Keratinocyte (primary cell): ENCODE data around the gene ERH. TPM values are rescaled to one million over a fixed set of nuclear protein-coding genes. Genes with fewer than 3 reads are reported as not detected.

Source experiments
- DNase-seq: peaks from one replicate; pipeline ENCODE4 v3.0.0-alpha.2; 2011; ENCODE audit warnings: low read depth, missing footprints, low spot score
- FAIRE-seq: peaks from 2 replicates; lab custom pipeline; 2011; peaks lifted over from hg19 to GRCh38; lab: Jason Lieb, UNC
- H2AFZ ChIP-seq: 2 replicates; pipeline ENCODE4 v1.6.0; 2012; ENCODE audit warnings: low read length, control low read depth, inconsistent platforms; ENCODE audit not compliant: control insufficient read depth
- H3K27ac ChIP-seq: 2 replicates; pipeline ENCODE4 v1.5.1; 2011; ENCODE audit warnings: low read length; ENCODE audit not compliant: control insufficient read depth, insufficient read depth
- H3K27me3 ChIP-seq: 3 replicates; pipeline ENCODE4 v1.6.0; 2011; ENCODE audit warnings: low read length; ENCODE audit not compliant: control insufficient read depth, insufficient read depth; ENCODE audit errors: extremely low read depth
- H3K36me3 ChIP-seq, 2 experiments: 2 replicates in 1 of 2; 3 replicates in 1 of 2; pipeline ENCODE4 v1.5.1; 2011; ENCODE audit warnings: low read length in 2 of 2, mild to moderate bottlenecking in 1 of 2; ENCODE audit not compliant: control insufficient read depth in 2 of 2, insufficient read depth in 2 of 2; ENCODE audit errors: extremely low read depth in 1 of 2
- H3K4me1 ChIP-seq: 3 replicates; pipeline ENCODE4 v1.5.1; 2011; ENCODE audit warnings: low read length; ENCODE audit not compliant: control insufficient read depth, insufficient read depth; ENCODE audit errors: extremely low read depth
- H3K4me2 ChIP-seq: 3 replicates; pipeline ENCODE4 v1.6.0; 2011; ENCODE audit warnings: low read depth, low read length; ENCODE audit not compliant: control insufficient read depth, insufficient read depth; ENCODE audit errors: extremely low read depth
- H3K4me3 ChIP-seq, 3 experiments: fragments of 200-600 bp in 1 of 3; sonication (generic) in 1 of 3; 2 replicates in 2 of 3; 3 replicates in 1 of 3; pipeline ENCODE4 v1.5.1; 2011 to 2016; ENCODE audit warnings: low read length in 3 of 3, mild to moderate bottlenecking in 3 of 3, control low read depth in 2 of 3, inconsistent platforms in 1 of 3, low read depth in 1 of 3, mixed read lengths in 1 of 3, mixed run types in 1 of 3, moderate library complexity in 1 of 3; ENCODE audit not compliant: control insufficient read depth in 2 of 3, insufficient read depth in 2 of 3; ENCODE audit errors: extremely low read depth in 1 of 3
- H3K79me2 ChIP-seq: 2 replicates; pipeline ENCODE4 v1.6.0; 2012; ENCODE audit warnings: low read length; ENCODE audit not compliant: control insufficient read depth, insufficient read depth
- H3K9ac ChIP-seq: 3 replicates; pipeline ENCODE4 v1.6.0; 2011; ENCODE audit warnings: low read length; ENCODE audit not compliant: control insufficient read depth, insufficient read depth; ENCODE audit errors: extremely low read depth
- H3K9me1 ChIP-seq: 3 replicates; pipeline ENCODE4 v1.6.0; 2011; ENCODE audit warnings: low read length; ENCODE audit not compliant: control insufficient read depth, insufficient read depth; ENCODE audit errors: extremely low read depth
- H3K9me3 ChIP-seq: 2 replicates; pipeline ENCODE4 v1.5.1; 2012; ENCODE audit warnings: low read depth, low read length; ENCODE audit not compliant: control insufficient read depth
- H4K20me1 ChIP-seq: 3 replicates; pipeline ENCODE4 v1.6.0; 2011; ENCODE audit warnings: low read length; ENCODE audit not compliant: control insufficient read depth, insufficient read depth; ENCODE audit errors: extremely low read depth
- CTCF ChIP-seq, 3 experiments: IDR thresholded peaks in 1 of 3; conservative IDR thresholded peaks in 1 of 3; optimal IDR thresholded peaks in 1 of 3; 2 replicates in 2 of 3; 3 replicates in 1 of 3; pipeline versions ENCODE3 to v1.5.1; 2011; ENCODE audit warnings: low read length in 3 of 3, mild to moderate bottlenecking in 3 of 3, moderate library complexity in 2 of 3, control low read depth in 1 of 3, inconsistent platforms in 1 of 3; ENCODE audit not compliant: insufficient read depth in 2 of 3; ENCODE audit errors: extremely low read depth in 1 of 3
- EZH2 ChIP-seq: IDR thresholded peaks from one replicate; pipeline ENCODE4 v1.6.1; 2012; ENCODE audit warnings: inconsistent platforms, mild to moderate bottlenecking, low read length, moderate library complexity
- dilution Hi-C: fragments of 300-500 bp; cut with MboI; formaldehyde crosslinking; loops from one replicate; pipeline ENCODE4 v1.7.0; 2020; ENCODE audit warnings: low sequenced_read_pairs; ENCODE audit not compliant: extremely low pct_ligation_motif_present
- polyA plus RNA-seq, 5 experiments: library from polyadenylated mRNA; depleted of rRNA in 3 of 5; stranded (reverse) in 3 of 5; stranded (forward) in 1 of 5; unstranded in 1 of 5; fragments of >200 nt; gene quantifications; 1 replicate in 1 of 5; 2 replicates in 3 of 5; 3 replicates in 1 of 5; pipeline versions ENCODE4 v1.2.1 to v1.2.3, GENCODE V29; 2011 to 2012; ENCODE audit warnings: missing spikeins in 2 of 5, low read depth in 1 of 5, low replicate concordance in 1 of 5

ERH gene
- polyA plus RNA-seq, 1 donor (not counting 4 experiments of a cell fraction or from before 2014, with no cell fraction given) = 256 TPM

DNA sequence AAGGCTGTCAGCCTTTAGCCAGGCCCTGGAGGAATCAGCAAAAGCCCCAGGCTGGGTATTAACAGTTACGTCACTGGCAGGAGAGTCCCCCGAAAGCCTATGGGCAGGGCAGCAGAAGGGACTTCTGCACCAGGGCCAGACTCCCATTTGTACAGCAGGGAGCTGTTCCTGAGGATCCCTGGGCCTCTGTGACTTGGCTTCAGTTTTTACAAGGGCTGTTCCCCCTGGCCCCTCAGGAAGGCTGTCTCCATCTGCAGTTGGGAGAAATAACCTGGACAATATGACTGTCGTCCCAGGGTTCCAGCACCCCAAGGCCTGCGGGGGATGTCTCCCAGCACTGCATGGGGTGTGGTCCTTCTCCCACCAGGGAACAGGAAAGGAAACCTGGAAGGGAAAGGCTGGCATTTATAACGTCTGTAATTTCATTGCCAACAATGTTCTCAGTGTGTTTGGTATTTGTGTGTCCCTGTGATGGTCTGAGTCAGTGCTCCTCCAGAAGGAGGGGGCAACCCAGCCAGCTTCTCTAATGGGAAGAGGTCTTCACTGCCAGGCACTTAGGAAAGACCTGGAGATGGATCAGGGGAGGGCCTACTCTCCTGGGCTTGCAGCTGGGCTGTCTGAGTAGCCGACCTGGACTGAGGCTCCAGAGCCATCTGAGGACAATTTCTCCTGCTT lies 42.4 kb downstream of the ERH start:
- Histone ChIP-seq H3K4me2 (no peak overlapping the region), H3K27me3 (peaks cover 11% of the 10 kb centered on the region), H2AFZ (no peak overlapping the region), H3K79me2 (no peaks in the 10 kb centered on the region), H3K9me1 (no peaks in the 10 kb centered on the region), H4K20me1 (no peaks in the 10 kb centered on the region), H3K4me1 (no peaks in the 10 kb centered on the region), H3K9me3 (no peaks in the 10 kb centered on the region), H3K36me3 (no peaks in the 10 kb centered on the region), H3K27ac (no peak overlapping the region), H3K4me3 (no peak overlapping the region), H3K9ac (no peak overlapping the region)
- FAIRE-seq (no peak), DNase-seq (no peak)
- no peak for TF ChIP-seq EZH2
- no peak for TF ChIP-seq CTCF (optimal IDR thresholded peaks at IDR 0.05 in 1 of 3, IDR thresholded peaks at IDR 0.05 in 1 of 3, conservative IDR thresholded peaks at IDR 0.05 in 1 of 3; ENCODE audit: extremely low read depth in 1 of 3, insufficient read depth in 2 of 3, low read length in 3 of 3)
- dilution Hi-C loops = no loop called here

DNA sequence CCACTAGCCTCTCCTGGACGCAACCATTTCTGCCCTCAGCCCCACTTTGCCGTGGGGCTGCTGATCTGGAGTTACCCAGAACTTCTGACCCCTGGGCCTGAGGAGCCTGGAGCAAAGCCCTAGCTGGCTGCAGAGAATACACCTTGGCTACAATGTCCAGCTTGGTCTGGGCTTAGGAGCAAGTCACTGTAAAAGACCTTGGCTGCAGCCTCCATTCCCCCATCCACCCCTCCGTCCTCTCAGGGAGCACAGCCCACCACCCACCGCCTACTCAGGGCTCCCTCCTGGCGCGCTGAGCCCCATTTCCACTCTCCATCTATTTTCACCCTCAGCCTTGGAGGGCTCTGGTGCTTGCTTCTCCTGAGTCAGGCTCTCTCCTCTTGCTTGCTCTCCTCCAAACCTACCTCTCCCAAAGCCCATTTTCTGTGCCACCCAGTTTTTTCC lies 42.9 kb downstream of the ERH start:
- no peak overlapping the region for H3K27ac ChIP-seq
- dilution Hi-C loops = no loop called here

More for the DNA sequence above, 42.9 kb downstream of the ERH start:
- H3K9ac ChIP-seq = no peak overlapping the region
- H3K27me3 ChIP-seq = peaks cover 11% of the 10 kb centered on the region
- H4K20me1 ChIP-seq = no peaks in the 10 kb centered on the region
- no peaks in the 10 kb centered on the region for H3K4me1 ChIP-seq
- DNase-seq (no peak), FAIRE-seq (no peak)
- H3K4me2 ChIP-seq = no peak overlapping the region
- no peaks in the 10 kb centered on the region for H3K36me3 ChIP-seq
- H3K9me3 ChIP-seq = no peaks in the 10 kb centered on the region
- H3K79me2 ChIP-seq = no peaks in the 10 kb centered on the region
- no peak overlapping the region for H3K4me3 ChIP-seq
- H2AFZ ChIP-seq = no peak overlapping the region
- H3K9me1 ChIP-seq = no peaks in the 10 kb centered on the region
- TF ChIP-seq CTCF (optimal IDR thresholded peaks at IDR 0.05 in 1 of 3, IDR thresholded peaks at IDR 0.05 in 1 of 3, conservative IDR thresholded peaks at IDR 0.05 in 1 of 3; ENCODE audit: extremely low read depth in 1 of 3, insufficient read depth in 2 of 3, low read length in 3 of 3) = no peak
- no peak for TF ChIP-seq EZH2
